GM18508 (cell line): Measurements from ENCODE around the gene KIAA0040.

ENCODE experiments used
- ATAC-seq: cut with Tn5 transposase; IDR thresholded peaks from one replicate; pipeline ENCODE4 v1.9.1; 2021; ENCODE audit warnings: moderate number of reproducible peaks; ENCODE audit not compliant: insufficient read depth, unreplicated experiment

KIAA0040 gene

DNA sequence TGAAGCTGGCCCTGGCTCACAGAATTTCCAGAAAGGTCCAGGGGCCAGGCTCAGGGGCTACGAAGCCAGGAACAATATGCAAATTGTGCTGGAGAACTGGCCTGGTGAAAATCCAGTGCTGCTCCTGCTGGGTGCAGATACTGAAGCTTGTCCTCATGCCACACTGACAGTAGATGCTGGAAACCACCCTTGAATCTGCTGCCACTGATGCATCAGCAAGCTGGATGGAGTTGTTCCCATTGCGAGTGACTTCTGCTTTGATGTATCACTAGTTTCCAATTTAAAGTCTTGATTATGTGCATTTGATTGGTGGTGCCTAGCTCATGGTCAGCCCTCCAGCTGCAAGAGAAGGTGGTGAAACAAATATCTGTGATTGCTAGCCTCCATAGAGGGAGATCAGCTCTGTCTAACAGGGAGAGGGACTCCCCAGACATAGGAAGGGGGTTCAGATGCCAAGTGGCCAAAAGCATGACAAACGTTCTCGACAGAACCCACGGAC is 11.0 kb upstream of the KIAA0040 start:
- ATAC-seq: no peak

DNA sequence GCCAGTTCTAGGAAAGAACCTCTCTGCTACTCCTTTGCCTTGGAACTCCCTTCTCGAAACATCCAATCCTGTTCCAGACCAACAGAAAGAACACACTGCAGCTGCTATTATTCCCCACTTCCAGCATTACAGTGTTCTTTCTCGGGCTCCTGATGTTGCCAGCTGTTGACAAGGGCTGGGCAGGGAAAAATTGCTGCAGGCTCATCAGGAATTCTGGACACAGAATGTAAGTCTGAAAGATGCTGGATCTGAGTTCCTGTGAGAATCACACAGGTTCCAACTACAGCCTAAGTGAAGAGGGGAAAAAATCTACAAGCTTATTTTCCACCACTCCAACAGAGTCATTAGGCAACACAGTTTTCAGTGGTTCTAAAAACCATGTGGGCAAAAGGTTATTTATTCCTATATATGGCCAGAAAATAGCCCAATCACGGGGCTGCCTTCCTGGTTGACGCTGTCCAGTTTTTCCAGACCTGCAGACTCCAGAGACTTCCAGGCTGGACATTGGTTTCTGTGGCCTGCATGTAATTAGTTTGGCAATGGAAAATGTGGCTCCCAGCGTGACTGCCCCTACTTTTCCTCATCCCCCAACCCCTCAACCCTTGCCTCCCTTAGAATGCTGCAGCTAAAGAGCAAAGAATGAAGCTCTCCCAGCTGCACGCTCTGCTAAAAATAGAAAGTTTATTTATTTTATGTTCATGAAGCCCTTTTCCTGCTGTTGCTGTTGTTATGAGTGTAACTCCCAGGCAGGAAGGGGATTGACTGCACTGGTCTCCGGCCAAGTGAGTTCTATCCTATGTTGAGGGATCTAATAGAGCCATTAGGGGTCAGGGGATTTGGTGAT is 8.3 kb upstream of the KIAA0040 start:
- no peak for ATAC-seq

GRCh38 chr1:175198332-175198731 is 5.8 kb upstream of the KIAA0040 start:
- ATAC-seq: no peak

DNA sequence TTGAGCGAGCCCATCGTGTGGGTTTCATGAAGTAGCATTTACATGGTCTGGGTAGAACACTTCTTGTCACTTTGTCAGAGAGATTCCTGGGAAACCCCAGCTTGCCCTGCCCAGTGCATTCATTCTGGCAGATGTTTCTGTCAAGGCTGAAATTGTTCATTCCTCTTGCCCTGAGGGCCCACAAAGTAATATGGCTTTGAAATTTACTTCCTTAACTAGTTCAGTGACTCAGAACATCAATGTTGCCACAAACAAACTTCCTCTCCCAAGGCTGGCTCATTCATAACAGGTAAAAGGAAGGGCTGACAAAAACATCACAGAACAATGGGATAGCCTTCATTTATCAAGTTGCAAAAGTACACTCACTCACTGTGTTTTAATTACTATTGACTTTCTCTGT is 5.0 kb upstream of the KIAA0040 start:
- no peak for ATAC-seq

DNA sequence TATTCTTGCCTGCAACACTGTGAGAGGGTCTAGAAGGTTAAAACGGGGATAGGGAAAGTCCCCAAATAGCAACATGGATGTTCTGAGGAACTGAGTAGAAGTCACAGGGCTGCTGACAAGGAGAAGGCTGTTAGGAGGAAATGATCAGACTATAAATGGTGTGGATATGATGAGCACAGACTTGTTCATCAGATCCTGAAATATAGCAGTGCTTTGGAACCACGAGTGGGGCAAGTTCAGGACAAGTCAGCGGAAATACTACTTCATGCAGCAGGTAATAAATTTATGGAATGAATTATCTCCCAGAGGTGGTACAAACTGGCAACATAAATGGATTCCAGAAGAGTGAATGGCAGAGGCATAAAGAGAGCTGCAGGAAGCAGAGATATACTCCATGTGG is 3.2 kb upstream of the KIAA0040 start:
- no peak for ATAC-seq

DNA sequence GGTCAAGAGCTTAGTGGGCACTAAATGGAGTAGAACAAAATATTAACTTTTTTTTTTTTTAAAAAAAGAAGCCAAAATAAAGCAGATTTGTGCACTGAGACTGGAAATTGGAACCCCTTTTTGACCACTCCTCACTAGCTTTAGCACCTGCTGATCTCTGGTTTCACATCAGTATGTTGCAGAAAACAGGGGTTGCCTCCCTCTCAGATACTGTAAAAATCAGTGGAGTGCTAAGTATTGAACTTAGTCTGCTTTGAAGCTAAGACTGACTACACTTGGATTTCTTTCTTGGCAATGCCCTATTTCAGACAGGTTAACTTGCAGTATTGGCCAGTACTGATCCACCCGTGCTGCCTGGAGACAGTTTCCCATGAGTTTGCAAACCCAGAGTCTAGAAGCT is 2.7 kb upstream of the KIAA0040 start:
- ATAC-seq: no peak

GRCh38 chr1:175193527-175193910 is 943 bp upstream of the KIAA0040 start:
- no peak for ATAC-seq

GRCh38 chr1:175192111-175192629 is 406 bp downstream of the KIAA0040 start:
- no peak for ATAC-seq

DNA sequence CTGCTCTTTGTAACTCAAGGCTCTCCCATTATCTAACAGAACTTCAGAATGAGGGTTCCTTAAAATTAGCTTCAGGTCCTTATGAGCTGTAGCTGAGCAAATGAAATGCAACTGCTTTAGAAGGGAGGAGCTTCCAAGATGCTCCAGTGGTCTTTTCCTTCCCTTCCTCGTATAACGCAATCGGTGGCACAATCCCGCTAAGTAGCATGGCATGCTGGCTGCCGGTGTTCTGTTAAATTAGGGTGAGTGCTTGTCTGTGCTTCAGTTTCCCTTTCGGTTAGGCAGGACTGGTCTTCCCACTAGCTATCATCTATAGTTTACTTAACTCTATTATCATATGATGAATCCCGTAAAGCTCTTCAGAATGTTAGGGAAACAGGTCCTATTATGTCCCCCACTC is 917 bp downstream of the KIAA0040 start:
- ATAC-seq: no peak

DNA sequence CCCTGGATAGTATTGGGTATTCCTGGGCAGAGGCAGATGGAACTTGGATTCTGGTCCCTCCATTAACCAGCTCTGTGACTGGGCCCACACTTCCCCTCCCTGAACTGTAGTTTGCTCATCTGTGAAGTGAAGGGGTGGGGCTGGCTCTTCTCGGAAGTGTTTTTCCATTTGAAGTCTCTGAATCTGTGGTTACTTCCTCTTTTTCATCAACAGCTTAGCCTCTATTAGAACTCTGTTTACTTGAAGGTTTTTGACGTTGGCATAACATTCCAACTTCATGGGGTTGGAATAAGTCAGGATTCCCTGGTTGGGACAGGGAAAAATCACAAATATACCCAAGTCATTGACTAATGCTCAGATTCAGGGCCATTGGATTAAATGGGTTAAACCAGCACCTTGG is 3.6 kb downstream of the KIAA0040 start:
- ATAC-seq: peak; percentile 50

DNA sequence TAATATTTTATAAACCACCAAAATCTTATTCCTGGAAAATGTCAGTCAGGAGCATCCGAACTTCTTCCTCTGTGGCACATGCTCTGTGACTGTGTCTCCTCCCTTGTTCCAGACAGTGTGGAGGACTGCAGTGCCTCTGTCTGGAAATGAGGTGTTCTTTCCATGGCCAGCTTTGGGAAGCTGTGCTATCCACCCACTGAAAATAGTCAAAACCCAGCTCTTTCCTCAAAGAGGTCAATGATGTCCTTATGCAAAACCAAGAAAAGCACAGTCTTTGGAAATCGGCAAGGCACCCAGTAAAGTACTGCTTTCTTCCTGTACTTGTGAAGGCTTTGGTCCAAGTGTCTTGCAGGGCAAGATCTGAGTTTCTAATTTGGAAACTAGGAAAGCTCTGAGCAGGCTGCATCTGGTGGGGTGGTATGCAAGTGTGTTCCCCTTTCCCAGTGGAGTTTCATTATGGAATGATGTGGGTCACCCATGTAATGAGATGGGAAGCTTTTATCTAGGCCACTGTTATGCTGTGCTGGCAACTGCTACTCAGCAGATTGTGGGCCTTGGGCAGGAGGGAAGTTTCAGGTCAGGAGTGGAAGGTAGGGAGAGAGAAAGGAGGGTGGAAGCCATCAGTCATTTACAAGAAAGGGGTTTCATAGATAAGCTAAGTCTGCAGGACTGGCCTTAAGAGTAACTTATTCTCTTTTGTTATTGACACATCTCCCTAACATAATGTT is 6.0 kb downstream of the KIAA0040 start:
- ATAC-seq: no peak

GRCh38 chr1:175185903-175186302 is 6.7 kb downstream of the KIAA0040 start:
- ATAC-seq: no peak

GRCh38 chr1:175183586-175183985 is 9.0 kb downstream of the KIAA0040 start:
- no peak for ATAC-seq

DNA sequence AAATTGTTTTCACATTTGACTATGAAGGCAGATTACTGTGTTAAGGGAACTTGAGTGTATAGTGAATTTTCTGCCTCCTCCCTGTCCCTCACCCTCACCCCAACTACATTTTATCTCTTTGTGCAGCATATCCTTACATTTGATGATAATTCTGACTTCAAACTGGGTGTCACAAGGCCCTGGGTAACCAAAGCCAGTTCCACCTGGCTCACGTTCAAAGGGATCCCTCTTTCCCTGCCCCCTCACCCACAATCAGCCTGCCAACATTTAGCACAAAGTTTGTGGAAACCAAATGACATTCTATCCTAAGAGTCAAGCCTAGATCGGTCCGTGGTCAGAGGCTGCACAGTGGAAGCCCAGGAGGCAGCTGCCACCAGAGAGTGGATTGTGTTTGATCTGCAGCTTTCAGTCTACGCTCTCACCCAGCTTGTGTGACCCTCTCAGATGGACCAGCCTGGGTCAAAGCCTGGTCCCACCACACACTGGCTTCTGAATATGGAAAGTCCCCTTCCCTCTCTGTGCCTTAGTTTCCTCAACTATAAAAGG is 10.3 kb downstream of the KIAA0040 start:
- ATAC-seq: no peak

- ATAC-seq: no peak
Observed at GRCh38 chr1:175179837-175180590, 12.6 kb downstream of the KIAA0040 start.

DNA sequence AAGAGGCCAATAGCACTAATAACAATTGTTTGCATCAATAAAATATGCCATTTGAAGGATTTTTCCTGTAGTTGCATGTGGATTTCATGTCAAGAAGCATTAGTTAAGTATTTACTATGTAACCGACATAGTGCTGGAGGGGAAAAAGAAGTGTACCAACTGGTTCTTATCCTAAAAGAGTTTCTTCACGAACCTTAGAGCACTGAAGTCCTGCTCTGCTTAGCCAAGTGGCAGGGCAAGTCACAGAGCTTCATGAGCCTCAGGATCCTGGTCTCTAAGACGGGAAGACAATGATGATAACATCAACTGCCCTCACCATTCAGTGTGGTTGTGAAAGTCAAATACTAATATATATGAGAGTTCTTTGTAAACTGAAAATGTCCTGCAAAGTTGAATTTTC is 14.1 kb downstream of the KIAA0040 start:
- no peak for ATAC-seq

- ATAC-seq: no peak
Observed at GRCh38 chr1:175178056-175178455, 14.5 kb downstream of the KIAA0040 start.

DNA sequence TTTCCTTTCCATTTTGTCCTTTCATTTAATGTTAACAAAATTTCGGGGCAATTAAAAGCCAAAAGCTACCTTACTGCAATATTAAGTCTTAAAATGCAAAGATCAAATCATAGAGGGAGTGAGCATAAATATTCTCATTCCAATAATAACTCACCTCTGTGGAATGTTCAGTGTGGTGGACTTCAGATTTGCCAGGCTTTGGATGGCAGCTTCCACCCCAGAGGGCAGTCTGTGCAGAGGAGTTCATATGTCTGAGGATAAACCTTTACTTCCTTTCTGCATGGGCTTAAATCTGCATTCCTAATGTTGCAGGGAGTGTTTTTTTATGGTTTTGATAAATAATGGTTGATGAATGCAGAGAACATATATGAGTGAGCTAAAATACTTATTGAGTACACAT is 16.3 kb downstream of the KIAA0040 start:
- no peak for ATAC-seq

- no peak for ATAC-seq
Observed at GRCh38 chr1:175174309-175175102, 18.1 kb downstream of the KIAA0040 start.

DNA sequence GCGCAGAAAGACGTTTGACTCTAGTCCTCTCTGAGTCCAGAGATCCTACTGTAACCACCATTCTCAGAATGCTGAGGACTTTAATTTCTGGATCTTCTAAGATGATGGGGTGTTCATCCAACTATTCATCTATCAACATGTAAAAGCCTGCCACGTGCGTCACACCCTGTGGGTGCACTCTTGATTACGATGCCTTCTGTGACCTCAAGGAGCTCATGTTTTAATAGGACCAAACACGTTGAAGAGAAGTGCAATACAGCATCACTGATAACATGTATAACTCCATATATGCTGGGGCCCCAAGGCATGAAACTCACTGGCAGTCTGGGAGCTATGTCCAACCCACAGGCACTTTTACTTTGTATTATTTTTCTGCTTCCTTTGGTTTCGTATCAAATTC is 19.0 kb downstream of the KIAA0040 start:
- ATAC-seq: no peak
